HG03025 (cell line): Measurements from ENCODE around the gene ZNF112.

ENCODE experiments used
- ATAC-seq: cut with Tn5 transposase; IDR thresholded peaks from one replicate; pipeline ENCODE4 v1.9.1; 2021; ENCODE audit warnings: mild to moderate bottlenecking, moderate library complexity; ENCODE audit not compliant: unreplicated experiment, low FRiP score

ZNF112 gene

DNA sequence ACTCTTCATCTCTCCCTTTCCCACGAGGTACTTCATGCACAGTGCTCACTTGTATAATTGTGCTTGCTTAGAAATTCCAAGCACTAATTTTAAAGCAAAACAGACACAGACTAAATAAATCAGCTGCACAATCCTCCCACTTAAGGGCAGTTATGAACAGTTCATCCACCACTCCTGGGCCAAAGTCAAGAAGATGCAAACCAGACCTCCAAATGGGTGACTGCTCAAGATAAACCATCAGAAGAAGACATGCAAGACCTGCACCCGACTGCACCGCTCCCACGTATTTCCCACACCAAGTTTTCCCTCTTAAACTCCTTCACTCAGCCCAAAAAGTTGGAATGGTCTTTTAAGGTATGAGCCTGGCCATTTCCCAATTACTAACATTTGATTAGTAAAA is 71.5 kb downstream of the ZNF112 start:
- ATAC-seq, result no peak

DNA sequence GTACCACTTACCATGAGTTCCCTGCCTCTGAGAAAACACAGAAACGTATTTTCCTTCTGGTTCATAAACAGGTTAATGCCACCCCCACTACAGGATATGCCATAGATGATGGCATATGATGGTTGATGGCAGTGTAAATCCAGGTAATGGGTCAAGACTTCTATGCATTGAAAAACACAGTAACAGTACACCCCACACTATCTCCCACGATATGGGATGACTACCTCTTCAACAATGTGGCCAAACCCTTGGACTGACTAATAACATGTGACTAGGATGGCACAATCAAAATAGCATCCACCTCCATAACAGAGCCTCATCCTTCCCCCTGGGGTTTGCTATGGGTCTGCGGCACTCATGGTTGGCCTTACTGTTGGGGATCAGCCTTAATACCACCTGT is 73.6 kb downstream of the ZNF112 start:
- no peak for ATAC-seq

DNA sequence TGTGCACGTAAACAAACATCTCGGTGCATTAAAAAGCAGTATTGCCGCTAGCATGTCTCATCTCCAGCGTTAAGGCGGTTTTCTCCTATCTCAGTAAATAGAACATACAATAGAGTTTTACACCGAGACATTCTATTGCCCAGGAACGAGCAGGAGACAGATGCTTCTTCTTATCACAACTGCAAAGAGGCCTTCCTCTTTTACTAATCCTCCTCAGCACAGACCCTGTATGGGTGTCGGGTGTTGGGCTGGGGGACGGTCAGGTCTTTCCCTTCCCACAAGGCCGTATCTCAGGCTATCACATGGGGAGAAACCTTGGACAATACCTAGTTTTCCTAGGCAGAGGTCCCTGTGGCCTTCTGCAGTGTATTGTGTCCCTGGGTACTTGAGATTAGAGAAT is 75.6 kb downstream of the ZNF112 start:
- no peak for ATAC-seq

DNA sequence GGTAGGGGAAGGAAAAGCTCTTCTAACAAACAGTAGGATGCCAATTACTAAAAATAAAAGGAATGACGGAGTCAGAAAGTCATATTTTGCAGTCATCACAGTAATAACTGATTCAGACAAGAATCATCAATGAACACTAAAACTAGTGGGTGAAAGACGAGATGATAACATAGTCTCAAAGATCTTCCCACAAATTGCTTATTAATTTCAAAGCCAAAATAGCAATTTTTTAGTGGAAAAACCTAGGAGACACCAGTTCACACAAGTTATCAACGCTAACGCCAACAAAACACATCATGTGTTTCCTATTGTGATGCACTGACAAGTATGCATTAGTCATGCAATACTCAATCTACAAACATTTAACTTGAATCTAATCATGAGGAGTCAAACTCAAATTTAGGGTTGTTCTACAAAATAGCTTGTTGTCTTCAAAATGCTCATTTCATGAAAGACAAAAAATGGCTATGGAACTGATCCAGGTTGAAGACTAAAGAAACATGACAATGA is 78.2 kb downstream of the ZNF112 start:
- no peak for ATAC-seq

DNA sequence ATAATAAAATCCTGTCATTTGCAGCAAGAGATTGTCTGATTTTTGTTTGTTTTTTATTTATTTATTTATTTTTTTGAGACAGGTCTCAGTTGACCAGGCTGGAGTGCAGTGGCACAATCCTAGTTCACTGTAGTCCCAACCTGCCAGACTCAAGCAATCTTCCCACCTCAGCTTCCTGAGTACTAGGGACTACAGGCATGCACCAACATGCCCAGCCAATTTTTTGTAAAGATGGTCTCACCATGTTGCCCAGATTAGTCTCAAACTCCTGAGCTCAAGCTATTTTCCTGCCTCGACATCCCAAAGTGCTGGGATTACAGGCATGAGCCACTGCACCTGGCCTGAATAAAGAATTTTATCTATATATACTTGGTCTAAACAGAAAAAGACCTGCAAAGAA is 79.1 kb downstream of the ZNF112 start:
- no peak for ATAC-seq
